T-cell (primary cell): ENCODE measurements around the gene ZFP36. TPM values are rescaled to one million over a fixed set of nuclear protein-coding genes. Genes with fewer than 3 reads are reported as not detected.

Experiments
- ATAC-seq, 4 experiments: fragments of 200-7000 bp in 3 of 4; fragments of 150-1000 bp in 1 of 4; cut with Tn5 transposase; replicated peaks in 1 of 4; 1 replicate in 3 of 4; 2 replicates in 1 of 4; pipeline ENCODE4 v1.10.0; 2021; ENCODE audit warnings: moderate library complexity in 3 of 4, mild to moderate bottlenecking in 2 of 4, moderate number of reproducible peaks in 1 of 4
- CTCF ChIA-PET, 2 donors: fragments of 300-600 bp; sonication (Branson Sonifier 250); formaldehyde crosslinking; loops; one replicate each; lab custom pipeline; 2022; ENCODE audit warnings: antibody characterized with exemption in 2 of 2; lab: Charles Lee
- POLR2A ChIA-PET, 2 donors: fragments of 300-600 bp; sonication (Branson Sonifier 250); formaldehyde crosslinking; loops; one replicate each; lab custom pipeline; 2022; ENCODE audit warnings: antibody characterized with exemption in 2 of 2; lab: Charles Lee
- DNase-seq, 35 experiments: peaks; one replicate each; pipeline versions ENCODE4 v3.0.0 to v3.0.0-alpha.2; 2013 to 2023
- H3K27ac ChIP-seq: one replicate; pipeline ENCODE4 v1.5.1; 2013; ENCODE audit warnings: low read length
- H3K27me3 ChIP-seq, 2 experiments: replicated peaks in 1 of 2; 1 replicate in 1 of 2; 2 replicates in 1 of 2; pipeline versions ENCODE4 v1.6.1 to v1.7.0; 2013; ENCODE audit warnings: low read length in 1 of 2, mixed read lengths in 1 of 2; ENCODE audit not compliant: control insufficient read depth in 2 of 2, insufficient read depth in 2 of 2; ENCODE audit errors: extremely low read depth in 1 of 2
- H3K36me3 ChIP-seq, 2 donors: 1 replicate in 1 of 2; 2 replicates in 1 of 2; pipeline versions ENCODE4 v1.6.1 to v1.7.0; 2013; ENCODE audit warnings: low read length in 1 of 2; ENCODE audit not compliant: control insufficient read depth in 2 of 2, insufficient read depth in 1 of 2; ENCODE audit errors: extremely low read depth in 1 of 2
- H3K4me1 ChIP-seq, 2 experiments: 1 replicate in 1 of 2; 2 replicates in 1 of 2; pipeline versions ENCODE4 v1.6.1 to v1.7.0; 2013; ENCODE audit warnings: low read length in 2 of 2, mixed read lengths in 1 of 2; ENCODE audit not compliant: insufficient read depth in 2 of 2, control insufficient read depth in 1 of 2; ENCODE audit errors: extremely low read depth in 1 of 2
- H3K4me3 ChIP-seq, 2 donors: 1 replicate in 1 of 2; 2 replicates in 1 of 2; pipeline versions ENCODE4 v1.5.1 to v1.7.0; 2013; ENCODE audit warnings: mild to moderate bottlenecking in 2 of 2, low read length in 1 of 2, moderate library complexity in 1 of 2; ENCODE audit not compliant: control insufficient read depth in 1 of 2; ENCODE audit errors: extremely low read depth in 1 of 2
- H3K9me3 ChIP-seq: 2 replicates; pipeline ENCODE4 v1.7.0; 2013
- H3K27ac Mint-ChIP-seq, 2 donors: one replicate each; pipeline ENCODE4 v1.8.0; 2020 to 2021; ENCODE audit warnings: mild to moderate bottlenecking in 2 of 2, mixed read lengths in 2 of 2
- H3K27me3 Mint-ChIP-seq, 2 donors: one replicate each; pipeline ENCODE4 v1.8.0; 2021 to 2022; ENCODE audit warnings: mixed read lengths in 2 of 2
- H3K36me3 Mint-ChIP-seq: one replicate; pipeline ENCODE4 v1.8.0; 2021; ENCODE audit warnings: mixed read lengths
- H3K4me1 Mint-ChIP-seq, 3 donors: one replicate each; pipeline ENCODE4 v1.8.0; 2020 to 2022; ENCODE audit warnings: mixed read lengths in 3 of 3, mild to moderate bottlenecking in 1 of 3
- H3K4me3 Mint-ChIP-seq, 3 donors: one replicate each; pipeline ENCODE4 v1.8.0; 2020 to 2022; ENCODE audit warnings: mild to moderate bottlenecking in 3 of 3, mixed read lengths in 3 of 3, moderate library complexity in 3 of 3
- H3K9me3 Mint-ChIP-seq, 3 donors: one replicate each; pipeline ENCODE4 v1.8.0; 2020 to 2022; ENCODE audit warnings: mixed read lengths in 3 of 3
- WGBS: methylation state at CpG from one replicate; pipeline ENCODE4 v1.1.5; 2013; ENCODE audit warnings: missing lambda C conversion rate; ENCODE audit not compliant: insufficient coverage; 5-methylcytosine and 5-hydroxymethylcytosine counted together
- total RNA-seq, 35 experiments: library from RNA in 6 of 35; stranded (reverse) in 6 of 35; fragments of 120-200 nt in 1 of 35; gene quantifications; one replicate each; pipeline versions ENCODE4 v1.2.1 to v1.2.4 and lab custom pipeline; 2013 to 2026

The ZFP36 gene
- total RNA-seq, 5 donors from 2014 or later (not counting 1 experiment from before 2014, with no cell fraction given): 208 to 1,013 (median 233) TPM

DNA sequence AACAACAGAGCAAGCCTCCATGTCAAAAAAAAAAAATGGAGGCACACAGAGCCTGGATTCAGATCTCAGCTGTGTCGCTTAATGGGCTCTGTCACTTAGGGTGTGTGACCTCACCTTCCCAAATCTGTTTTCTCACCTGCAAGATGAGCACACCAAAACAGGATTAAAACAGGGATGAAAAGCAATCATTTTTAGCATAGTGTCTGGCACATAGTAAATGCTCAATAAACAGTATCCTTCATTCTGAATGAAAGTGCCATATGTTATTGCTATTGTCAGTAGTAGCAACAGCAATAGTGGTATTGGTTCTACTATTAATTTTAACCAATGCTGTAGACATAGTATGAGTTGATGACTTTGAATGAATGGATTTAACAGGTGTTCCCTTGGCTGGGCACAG, 41.1 kb upstream of the ZFP36 start:
- Mint-ChIP-seq H3K27ac (no peak overlapping the region), H3K36me3 (peaks cover 48% of the 10 kb centered on the region), H3K27me3 (no peaks in the 10 kb centered on the region), H3K4me1 (peaks cover 0 to 7% (median 0%) of the 10 kb centered on the region in 3 donors), H3K9me3 (no peaks in the 10 kb centered on the region), H3K4me3 (no peak overlapping the region)
- no peaks in the 10 kb centered on the region for H3K27me3 ChIP-seq
- DNase-seq (no peak), ATAC-seq (no peak)
- H3K4me1 ChIP-seq: no peaks in the 10 kb centered on the region
- H3K27ac ChIP-seq: no peak overlapping the region
- H3K36me3 ChIP-seq: peaks cover 10 to 50% of the 10 kb centered on the region in 2 donors
- ChIA-PET CTCF (no interaction called here), POLR2A (interaction anchor here in 1 of 2 donors (1.1 kb wide), 1 partner anchor 11 kb away, joined by 5 read pairs; no protein-coding TSS in a partner anchor)
- H3K9me3 ChIP-seq: no peaks in the 10 kb centered on the region
- H3K4me3 ChIP-seq: no peak overlapping the region
- WGBS: 100% methylated on average over 1 of the region's 1 CpG

DNA sequence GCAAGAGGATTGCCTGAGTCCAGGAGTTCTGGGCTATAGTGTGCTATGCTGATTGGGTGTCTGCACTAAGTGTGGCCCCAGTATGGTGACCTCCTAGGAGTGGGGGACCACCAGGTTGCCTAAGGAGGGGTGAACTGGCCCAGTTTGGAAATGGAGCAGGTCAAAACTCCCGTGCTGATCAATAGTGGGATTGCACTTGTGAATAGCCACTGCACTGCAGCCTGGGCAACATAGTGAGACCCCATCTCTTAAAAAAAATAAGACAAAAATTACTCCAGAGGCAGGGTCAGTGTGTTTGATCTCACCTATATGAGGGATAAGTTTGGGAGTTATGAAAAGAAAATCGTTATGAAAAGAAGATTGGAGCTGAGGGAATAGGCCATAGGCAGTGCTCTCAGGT, 37.4 kb upstream of the ZFP36 start:
- no peak overlapping the region for H3K4me3 ChIP-seq
- Mint-ChIP-seq H3K27ac (peak overlapping the region in 1 of 2 donors; percentile 39), H3K36me3 (peaks cover 44% of the 10 kb centered on the region), H3K4me1 (peaks cover 0 to 2% (median 0%) of the 10 kb centered on the region in 3 donors), H3K9me3 (no peaks in the 10 kb centered on the region), H3K27me3 (no peaks in the 10 kb centered on the region), H3K4me3 (no peak overlapping the region)
- POLR2A ChIA-PET: no interaction called here
- ATAC-seq (no peak), DNase-seq (no peak)
- H3K27ac ChIP-seq: no peak overlapping the region
- H3K4me1 ChIP-seq: no peaks in the 10 kb centered on the region
- WGBS: no CpG with 5 or more reads among the region's 2 CpGs
- CTCF ChIA-PET: interaction anchor here (0.6 to 1.0 kb wide), 2 partner anchors 13 to 56 kb away, joined by 3 read pairs; no protein-coding TSS in a partner anchor
- peaks cover 7 to 53% of the 10 kb centered on the region in 2 donors for H3K36me3 ChIP-seq
- no peaks in the 10 kb centered on the region for H3K9me3 ChIP-seq
- H3K27me3 ChIP-seq: no peaks in the 10 kb centered on the region

DNA sequence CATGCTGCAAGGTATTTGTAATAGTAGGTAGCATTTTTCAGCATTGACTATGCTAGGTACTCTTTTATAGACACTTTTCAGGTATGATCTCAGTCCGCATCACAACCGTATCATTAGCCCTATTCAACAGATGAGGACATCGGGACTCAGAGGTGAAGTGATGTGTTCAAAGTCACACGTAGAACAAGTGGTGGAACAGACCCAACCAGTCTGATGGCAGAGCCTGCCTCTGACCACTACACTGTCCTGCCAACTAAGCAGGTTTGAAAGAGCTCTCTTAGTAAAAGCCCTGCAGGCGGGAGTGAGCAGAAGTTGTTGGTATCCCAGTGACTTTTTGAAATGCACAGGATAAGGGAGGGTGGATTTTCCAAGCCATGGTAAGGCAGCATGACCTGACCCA, 35.9 kb upstream of the ZFP36 start:
- no peak for ATAC-seq
- ChIA-PET POLR2A (no interaction called here), CTCF (no interaction called here)
- peaks cover 8 to 57% of the 10 kb centered on the region in 2 donors for H3K36me3 ChIP-seq
- Mint-ChIP-seq H3K27me3 (no peaks in the 10 kb centered on the region), H3K27ac (no peak overlapping the region), H3K4me3 (no peak overlapping the region), H3K36me3 (peaks cover 46% of the 10 kb centered on the region), H3K9me3 (no peaks in the 10 kb centered on the region), H3K4me1 (peaks cover 0 to 2% (median 0%) of the 10 kb centered on the region in 3 donors)
- no peaks in the 10 kb centered on the region for H3K9me3 ChIP-seq
- WGBS: 100% methylated on average over 5 of the region's 5 CpGs
- H3K27ac ChIP-seq: no peak overlapping the region
- no peak overlapping the region for H3K4me3 ChIP-seq
- H3K27me3 ChIP-seq: no peaks in the 10 kb centered on the region
- DNase-seq: no peak
- H3K4me1 ChIP-seq: no peaks in the 10 kb centered on the region

DNA sequence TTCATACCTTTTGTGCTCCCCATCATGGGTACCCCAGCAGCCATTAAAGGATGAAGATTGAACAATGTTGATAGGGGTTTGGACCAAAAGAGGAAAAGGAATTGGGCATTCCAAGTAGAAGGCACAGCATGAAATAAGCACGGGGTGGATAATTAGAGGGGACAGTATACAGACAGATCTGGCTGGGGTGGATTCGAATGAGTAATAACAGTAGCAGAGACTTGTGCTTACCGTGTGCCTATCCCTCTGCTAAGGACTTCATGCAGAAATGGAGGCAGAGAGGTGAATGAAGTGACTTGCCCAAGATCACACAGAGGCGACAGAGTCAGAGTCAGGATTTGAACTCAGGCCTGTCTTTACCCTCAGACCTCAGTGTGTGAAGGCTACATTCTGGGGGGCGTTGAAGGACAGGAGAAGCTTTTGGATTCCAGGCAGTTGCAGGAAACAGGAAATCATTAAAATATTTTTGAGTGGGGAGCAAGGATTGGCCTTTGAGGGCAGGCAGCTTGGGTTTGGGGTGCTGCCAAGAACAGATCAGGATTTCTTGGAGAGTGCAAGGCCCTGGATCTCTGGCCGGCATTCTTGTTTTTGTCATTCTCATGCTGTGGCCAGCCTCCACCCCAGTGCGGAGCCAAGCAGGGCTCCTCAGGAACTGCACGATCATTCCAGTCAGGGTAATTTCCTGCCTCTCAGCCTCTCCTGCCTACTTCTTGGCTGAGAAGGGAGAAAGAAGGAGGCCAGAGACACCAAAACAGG, 34.4 kb upstream of the ZFP36 start:
- CTCF ChIA-PET: no interaction called here
- no peaks in the 10 kb centered on the region for H3K9me3 ChIP-seq
- DNase-seq (no peak), ATAC-seq (no peak)
- POLR2A ChIA-PET: no interaction called here
- Mint-ChIP-seq H3K36me3 (peaks cover 55% of the 10 kb centered on the region), H3K27ac (peak overlapping the region in 1 of 2 donors; percentile 22), H3K27me3 (no peaks in the 10 kb centered on the region), H3K4me3 (no peak overlapping the region), H3K9me3 (no peaks in the 10 kb centered on the region), H3K4me1 (no peaks in the 10 kb centered on the region)
- no peak overlapping the region for H3K4me3 ChIP-seq
- H3K4me1 ChIP-seq: no peaks in the 10 kb centered on the region
- WGBS: 71% methylated on average over 6 of the region's 8 CpGs
- H3K36me3 ChIP-seq: peaks cover 12 to 64% of the 10 kb centered on the region in 2 donors
- no peaks in the 10 kb centered on the region for H3K27me3 ChIP-seq
- no peak overlapping the region for H3K27ac ChIP-seq

DNA sequence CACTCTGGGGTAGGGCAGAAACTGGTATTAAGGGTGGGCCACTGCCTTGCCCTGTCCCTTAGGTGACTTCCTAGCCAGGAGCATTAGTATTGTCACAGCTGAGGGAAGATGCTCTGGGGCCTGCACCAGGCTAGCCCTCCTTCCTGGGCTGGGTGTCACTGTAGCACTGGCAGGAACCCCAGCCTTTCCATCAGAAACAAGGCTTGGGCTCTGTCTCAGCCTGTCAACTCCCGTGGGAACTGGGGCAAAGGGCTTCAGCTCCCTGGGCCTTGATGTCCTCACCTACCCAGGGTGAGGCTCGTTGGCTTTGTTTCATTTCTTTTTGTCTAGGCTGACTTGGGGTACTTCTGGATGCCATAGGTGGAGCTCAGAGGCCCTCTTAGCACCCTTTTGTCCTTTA, 33.7 kb upstream of the ZFP36 start:
- H3K27me3 ChIP-seq: no peaks in the 10 kb centered on the region
- no peaks in the 10 kb centered on the region for H3K4me1 ChIP-seq
- Mint-ChIP-seq H3K27ac (no peak overlapping the region), H3K36me3 (peaks cover 61% of the 10 kb centered on the region), H3K4me1 (no peaks in the 10 kb centered on the region), H3K9me3 (no peaks in the 10 kb centered on the region), H3K4me3 (no peak overlapping the region), H3K27me3 (no peaks in the 10 kb centered on the region)
- DNase-seq (no peak), ATAC-seq (no peak)
- ChIA-PET POLR2A (no interaction called here), CTCF (no interaction called here)
- H3K4me3 ChIP-seq: no peak overlapping the region
- 93% methylated on average over 2 of the region's 2 CpGs for WGBS
- H3K9me3 ChIP-seq: no peaks in the 10 kb centered on the region
- peaks cover 16 to 72% of the 10 kb centered on the region in 2 donors for H3K36me3 ChIP-seq
- H3K27ac ChIP-seq: no peak overlapping the region

DNA sequence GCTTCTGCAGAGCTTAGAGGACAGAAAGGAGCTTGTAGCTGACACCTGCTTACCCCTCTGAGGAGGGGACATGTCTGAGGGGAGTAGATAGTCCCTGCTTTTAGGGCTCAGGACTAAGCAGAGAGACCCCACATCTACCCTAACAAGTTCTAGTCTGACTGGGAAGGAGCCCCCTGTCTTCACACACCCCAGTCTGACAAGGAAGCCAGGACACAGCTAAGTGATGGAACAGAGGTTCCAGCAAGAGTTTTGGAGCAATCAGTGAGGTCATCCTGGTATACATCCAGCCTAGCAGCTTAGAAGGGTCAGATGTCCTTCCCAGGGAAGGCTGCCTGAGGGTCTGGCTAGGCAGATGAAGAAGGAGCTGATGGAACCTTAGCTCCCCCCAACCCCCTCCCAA, 30.7 kb upstream of the ZFP36 start:
- H3K4me3 Mint-ChIP-seq: no peak overlapping the region
- H3K27ac Mint-ChIP-seq: no peak overlapping the region
- H3K27me3 Mint-ChIP-seq: no peaks in the 10 kb centered on the region
- DNase-seq (no peak), ATAC-seq (no peak)
- H3K36me3 Mint-ChIP-seq: peaks cover 55% of the 10 kb centered on the region
- Histone ChIP-seq H3K36me3 (peaks cover 12 to 75% of the 10 kb centered on the region in 2 donors), H3K9me3 (no peaks in the 10 kb centered on the region), H3K27ac (no peak overlapping the region), H3K4me3 (no peak overlapping the region), H3K4me1 (no peaks in the 10 kb centered on the region), H3K27me3 (no peaks in the 10 kb centered on the region)
- no peaks in the 10 kb centered on the region for H3K4me1 Mint-ChIP-seq
- CTCF ChIA-PET: interaction anchor here in 1 of 2 donors (0.6 kb wide), 1 partner anchor 9 kb away, joined by 5 read pairs; no protein-coding TSS in a partner anchor
- H3K9me3 Mint-ChIP-seq: no peaks in the 10 kb centered on the region
- POLR2A ChIA-PET: interaction anchor here in 1 of 2 donors (1.2 kb wide), 1 partner anchor 9 kb away, joined by 11 read pairs; no protein-coding TSS in a partner anchor
